Measurements from ENCODE around the gene KIT.

Gene KIT

DNA sequence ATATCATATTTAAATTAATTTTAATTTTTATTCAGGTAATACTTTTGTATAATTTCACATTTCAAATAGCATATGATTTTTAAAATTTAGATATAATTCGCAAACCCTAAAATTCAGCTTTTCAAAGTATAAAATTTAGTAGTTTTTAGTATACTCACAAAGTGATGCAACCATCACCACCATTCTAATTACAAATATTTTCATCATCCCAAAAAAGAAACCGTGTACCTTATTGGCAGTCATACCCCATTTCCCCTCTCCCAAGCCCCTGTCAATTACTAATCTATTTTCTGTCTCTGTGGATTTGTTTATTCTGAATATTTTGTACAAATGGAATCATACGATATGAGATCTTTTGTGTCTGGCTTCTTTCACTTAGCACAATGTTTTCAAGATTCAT is 37.0 kb upstream of the KIT start:
- Histone ChIP-seq H3K4me2 (ENCODE audit: low read length) (no peak overlapping the region), H3F3A (ENCODE audit: insufficient read depth, low read length) (no peaks in the 10 kb centered on the region), H3K79me2 (ENCODE audit: insufficient read depth, low read length) (no peaks in the 10 kb centered on the region), H3K36me3 (ENCODE audit: insufficient read depth, low read length) (no peaks in the 10 kb centered on the region), H3K9ac (ENCODE audit: low read length) (no peak overlapping the region), H3K9me3 (ENCODE audit: low read length) (no peaks in the 10 kb centered on the region), H3K9me2 (ENCODE audit: low read depth, low read length) (no peaks in the 10 kb centered on the region), H3K27me3 (ENCODE audit: insufficient read depth, low read length) (no peaks in the 10 kb centered on the region), H4K20me1 (ENCODE audit: insufficient read depth, low read length) (no peaks in the 10 kb centered on the region), H3K4me1 (ENCODE audit: insufficient read depth, low read length, severe bottlenecking) (no peaks in the 10 kb centered on the region), H2AFZ (ENCODE audit: low read length) (no peak overlapping the region), H3K4me3 (ENCODE audit: low read depth, low read length, poor library complexity, severe bottlenecking) (no peak overlapping the region), H3K27ac (ENCODE audit: low read depth, low read length, poor library complexity, severe bottlenecking) (no peak overlapping the region)
- TF ChIP-seq, protein P1, sequence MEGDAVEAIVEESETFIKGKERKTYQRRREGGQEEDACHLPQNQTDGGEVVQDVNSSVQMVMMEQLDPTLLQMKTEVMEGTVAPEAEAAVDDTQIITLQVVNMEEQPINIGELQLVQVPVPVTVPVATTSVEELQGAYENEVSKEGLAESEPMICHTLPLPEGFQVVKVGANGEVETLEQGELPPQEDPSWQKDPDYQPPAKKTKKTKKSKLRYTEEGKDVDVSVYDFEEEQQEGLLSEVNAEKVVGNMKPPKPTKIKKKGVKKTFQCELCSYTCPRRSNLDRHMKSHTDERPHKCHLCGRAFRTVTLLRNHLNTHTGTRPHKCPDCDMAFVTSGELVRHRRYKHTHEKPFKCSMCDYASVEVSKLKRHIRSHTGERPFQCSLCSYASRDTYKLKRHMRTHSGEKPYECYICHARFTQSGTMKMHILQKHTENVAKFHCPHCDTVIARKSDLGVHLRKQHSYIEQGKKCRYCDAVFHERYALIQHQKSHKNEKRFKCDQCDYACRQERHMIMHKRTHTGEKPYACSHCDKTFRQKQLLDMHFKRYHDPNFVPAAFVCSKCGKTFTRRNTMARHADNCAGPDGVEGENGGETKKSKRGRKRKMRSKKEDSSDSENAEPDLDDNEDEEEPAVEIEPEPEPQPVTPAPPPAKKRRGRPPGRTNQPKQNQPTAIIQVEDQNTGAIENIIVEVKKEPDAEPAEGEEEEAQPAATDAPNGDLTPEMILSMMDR (IDR thresholded peaks at IDR 0.05; ENCODE audit: low read length): no peak
- no peak for TF ChIP-seq EZH2 (IDR thresholded peaks at IDR 0.05; ENCODE audit: borderline replicate concordance, low read length)

DNA sequence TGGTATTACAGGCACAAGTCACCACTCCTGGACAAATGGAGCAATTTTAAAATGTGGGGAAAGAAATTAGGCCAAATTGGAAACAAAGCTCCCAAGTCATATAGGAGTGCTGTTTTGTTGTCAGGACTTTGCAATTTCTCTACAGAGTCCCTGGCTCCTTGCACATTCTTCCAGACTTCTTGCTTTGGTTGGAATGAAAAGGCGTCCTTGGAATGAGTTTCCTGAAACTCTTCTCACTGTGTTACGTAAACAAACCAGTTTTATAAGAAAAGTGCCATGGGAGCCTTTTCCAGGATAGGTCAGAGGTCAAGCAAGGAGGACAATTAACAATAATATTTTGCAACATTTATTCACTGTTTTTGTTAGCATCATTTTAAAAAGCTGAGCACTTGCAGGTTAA is 32.4 kb upstream of the KIT start:
- no peak overlapping the region for H3K4me3 ChIP-seq (ENCODE audit: low read depth, low read length, poor library complexity, severe bottlenecking)
- no peaks in the 10 kb centered on the region for H3K9me2 ChIP-seq (ENCODE audit: low read depth, low read length)
- no peaks in the 10 kb centered on the region for H3K36me3 ChIP-seq (ENCODE audit: insufficient read depth, low read length)
- no peaks in the 10 kb centered on the region for H3K79me2 ChIP-seq (ENCODE audit: insufficient read depth, low read length)
- H3K9me3 ChIP-seq (ENCODE audit: low read length): no peaks in the 10 kb centered on the region
- TF ChIP-seq EZH2 (IDR thresholded peaks at IDR 0.05; ENCODE audit: borderline replicate concordance, low read length): no peak
- TF ChIP-seq, protein P1 (IDR thresholded peaks at IDR 0.05; ENCODE audit: low read length): no peak
- no peaks in the 10 kb centered on the region for H3F3A ChIP-seq (ENCODE audit: insufficient read depth, low read length)
- H3K9ac ChIP-seq (ENCODE audit: low read length): no peak overlapping the region
- H2AFZ ChIP-seq (ENCODE audit: low read length): no peak overlapping the region
- H3K4me1 ChIP-seq (ENCODE audit: insufficient read depth, low read length, severe bottlenecking): no peaks in the 10 kb centered on the region
- H3K27ac ChIP-seq (ENCODE audit: low read depth, low read length, poor library complexity, severe bottlenecking): no peak overlapping the region
- H3K27me3 ChIP-seq (ENCODE audit: insufficient read depth, low read length): no peaks in the 10 kb centered on the region
- no peak overlapping the region for H3K4me2 ChIP-seq (ENCODE audit: low read length)
- no peaks in the 10 kb centered on the region for H4K20me1 ChIP-seq (ENCODE audit: insufficient read depth, low read length)

DNA sequence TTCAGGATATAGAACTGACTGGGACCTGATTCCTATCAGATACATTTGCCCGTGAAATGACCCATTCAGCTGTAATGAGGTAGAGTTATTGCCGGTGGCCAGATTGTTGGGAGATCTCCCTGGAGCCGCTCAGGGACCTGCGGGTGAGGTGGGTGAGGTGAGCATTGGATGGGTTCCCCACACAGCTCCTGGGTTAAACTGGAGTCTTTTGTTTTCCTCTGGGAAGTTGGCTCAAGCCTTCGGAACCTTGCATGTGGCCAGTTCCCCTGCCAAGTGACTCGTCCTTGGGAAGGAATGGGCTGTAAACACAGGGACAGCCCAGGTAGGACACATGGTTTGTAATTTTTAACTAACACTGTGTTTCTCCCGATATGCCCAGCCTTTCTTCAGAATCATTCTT is 31.6 kb upstream of the KIT start:
- Histone ChIP-seq H3K4me2 (ENCODE audit: low read length) (no peak overlapping the region), H3F3A (ENCODE audit: insufficient read depth, low read length) (no peaks in the 10 kb centered on the region), H3K4me1 (ENCODE audit: insufficient read depth, low read length, severe bottlenecking) (no peaks in the 10 kb centered on the region), H3K27me3 (ENCODE audit: insufficient read depth, low read length) (no peaks in the 10 kb centered on the region), H3K79me2 (ENCODE audit: insufficient read depth, low read length) (no peaks in the 10 kb centered on the region), H3K27ac (ENCODE audit: low read depth, low read length, poor library complexity, severe bottlenecking) (no peak overlapping the region), H3K9me2 (ENCODE audit: low read depth, low read length) (no peaks in the 10 kb centered on the region), H3K4me3 (ENCODE audit: low read depth, low read length, poor library complexity, severe bottlenecking) (no peak overlapping the region), H3K9me3 (ENCODE audit: low read length) (no peaks in the 10 kb centered on the region), H3K36me3 (ENCODE audit: insufficient read depth, low read length) (no peaks in the 10 kb centered on the region), H3K9ac (ENCODE audit: low read length) (no peak overlapping the region), H4K20me1 (ENCODE audit: insufficient read depth, low read length) (no peaks in the 10 kb centered on the region), H2AFZ (ENCODE audit: low read length) (no peak overlapping the region)
- TF ChIP-seq EZH2 (IDR thresholded peaks at IDR 0.05; ENCODE audit: borderline replicate concordance, low read length): no peak
- TF ChIP-seq, protein P1 (IDR thresholded peaks at IDR 0.05; ENCODE audit: low read length): no peak

All from OCI-LY1 (cell line).